Endodermal cell (in vitro differentiated cells): ENCODE results near the gene ARSA. TPM values are rescaled to one million over a fixed set of nuclear protein-coding genes. Genes with fewer than 3 reads are reported as not detected.
A peak's percentile ranks its signal among the peaks of the same experiment; 100 is the strongest.

Experiments used
- DNase-seq: peaks from one replicate; pipeline ENCODE4 v3.0.0-alpha.2; 2017
- H3K27ac ChIP-seq: 2 replicates; pipeline ENCODE4 v1.5.1; 2013; ENCODE audit warnings: mild to moderate bottlenecking, low read depth, low read length, moderate library complexity
- H3K27me3 ChIP-seq: 2 replicates; pipeline ENCODE4 v1.6.1; 2013; ENCODE audit warnings: mild to moderate bottlenecking, low read length, moderate library complexity; ENCODE audit not compliant: insufficient read depth, control insufficient read depth, poor library complexity, severe bottlenecking
- H3K36me3 ChIP-seq: 2 replicates; pipeline ENCODE4 v1.7.0; 2013; ENCODE audit warnings: mild to moderate bottlenecking, low read length, moderate library complexity; ENCODE audit not compliant: control insufficient read depth, insufficient read depth
- H3K4me1 ChIP-seq: one replicate; pipeline ENCODE4 v1.7.0; 2013; ENCODE audit warnings: low read length; ENCODE audit not compliant: control insufficient read depth, insufficient read depth
- H3K4me3 ChIP-seq: 2 replicates; pipeline ENCODE4 v1.5.1; 2013; ENCODE audit warnings: mild to moderate bottlenecking, low read length, moderate library complexity
- H3K9ac ChIP-seq: 2 replicates; pipeline ENCODE4 v1.6.1; 2013; ENCODE audit warnings: mild to moderate bottlenecking, low read length, moderate library complexity; ENCODE audit not compliant: poor library complexity, severe bottlenecking; ENCODE audit errors: extremely low read depth
- H3K9me3 ChIP-seq: 2 replicates; pipeline ENCODE4 v1.6.1; 2013; ENCODE audit warnings: mild to moderate bottlenecking, low read length, moderate library complexity; ENCODE audit not compliant: control insufficient read depth
- H3K27ac Mint-ChIP-seq: 2 replicates; pipeline ENCODE4 v1.8.0; 2020; ENCODE audit warnings: mixed read lengths
- H3K27me3 Mint-ChIP-seq: 2 replicates; pipeline ENCODE4 v1.8.0; 2021; ENCODE audit warnings: mild to moderate bottlenecking, mixed read lengths; ENCODE audit not compliant: insufficient read depth
- H3K36me3 Mint-ChIP-seq: 2 replicates; pipeline ENCODE4 v1.8.0; 2020; ENCODE audit warnings: low read depth, mixed read lengths
- H3K4me1 Mint-ChIP-seq: 2 replicates; pipeline ENCODE4 v1.8.0; 2020; ENCODE audit warnings: mixed read lengths
- H3K4me3 Mint-ChIP-seq: 2 replicates; pipeline ENCODE4 v1.8.0; 2020; ENCODE audit warnings: mild to moderate bottlenecking, moderate library complexity, mixed read lengths
- H3K9me3 Mint-ChIP-seq: 2 replicates; pipeline ENCODE4 v1.8.0; 2020; ENCODE audit warnings: mild to moderate bottlenecking, mixed read lengths
- WGBS, 2 experiments: methylation state at CpG; one replicate each; pipeline versions ENCODE4 v1.1.5 to v1.1.7; 2013; ENCODE audit warnings: missing lambda C conversion rate in 2 of 2, mixed read lengths in 1 of 2; ENCODE audit not compliant: insufficient coverage in 1 of 2, insufficient read length in 1 of 2; 5-methylcytosine and 5-hydroxymethylcytosine counted together
- total RNA-seq, 2 donors: library from RNA; stranded (reverse); fragmentation: NEBNext Ultra II Directional in 1 of 2; extraction: Animal tissue kit (Norgen Biotek cat#: 25700) in 1 of 2; gene quantifications; 2 replicates in 1 of 2; 3 replicates in 1 of 2; pipeline ENCODE4 v1.2.1, GENCODE V29; 2021
- TF ChIP-seq, protein P1 (sequence below): fragments of 200-600 bp; sonication (generic); conservative IDR thresholded peaks from 2 replicates; pipeline ENCODE4 v1.5.0; 2021; ENCODE audit warnings: antibody characterized with exemption, mild to moderate bottlenecking

The ARSA gene
- total RNA-seq, 2 donors from 2014 or later: 28.6 to 30.6 TPM

DNA sequence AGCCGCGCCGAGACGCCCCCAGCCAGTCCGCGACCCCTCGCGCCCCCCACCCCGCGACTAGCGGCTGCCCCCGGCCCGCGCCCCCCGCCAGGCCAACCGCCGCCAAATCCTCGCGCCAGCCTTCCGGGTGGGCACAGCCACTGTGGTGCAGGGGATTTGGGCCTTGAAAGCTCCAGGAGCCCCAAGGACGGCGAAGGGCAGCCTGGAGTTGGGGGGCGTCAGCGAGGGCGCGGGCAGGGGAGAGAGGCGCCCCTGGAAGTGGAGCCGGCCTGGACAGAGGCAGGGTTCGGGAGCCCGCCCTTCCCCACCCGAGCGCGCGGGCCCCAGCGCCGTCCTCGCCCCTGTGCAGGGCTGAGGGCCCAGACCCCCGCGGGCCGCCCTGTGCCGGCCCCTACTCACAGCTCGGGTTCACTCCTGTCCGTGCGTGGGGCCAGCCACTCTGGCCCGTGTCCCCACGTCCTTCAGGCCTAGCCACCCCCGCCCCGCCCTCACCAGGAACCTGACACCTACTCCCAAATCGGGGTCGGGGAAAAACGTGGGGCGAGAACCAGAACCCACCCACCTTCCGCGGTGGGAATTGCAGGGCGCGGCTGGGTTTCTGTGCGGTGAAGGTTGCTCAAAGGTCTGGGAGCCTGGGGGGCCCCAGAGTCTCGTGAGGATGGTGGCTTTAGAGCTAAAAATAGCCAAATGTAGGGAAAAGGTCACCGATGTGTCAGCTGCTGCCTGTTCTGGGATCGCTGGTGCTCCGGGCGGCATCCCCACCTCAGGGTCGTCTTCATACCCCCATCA, 49.8 kb downstream of the ARSA start, which contains the start of gene CPT1B:
TSS of gene CPT1B (minus strand) at position 441 of the 789 bp plus-strand sequence. CDS start 512 bp downstream, outside the sequence.
- H3K27me3 ChIP-seq: no peaks in the 10 kb centered on the region
- no peaks in the 10 kb centered on the region for H3K4me1 Mint-ChIP-seq
- no peak within 1 kb of the TSS for H3K4me3 Mint-ChIP-seq
- no peak within 1 kb of the TSS for H3K27ac Mint-ChIP-seq
- peaks cover 3% of the 10 kb centered on the region for H3K4me1 ChIP-seq
- no peak for DNase-seq
- no peak within 1 kb of the TSS for H3K4me3 ChIP-seq
- H3K36me3 ChIP-seq: peaks cover 47% of the 10 kb centered on the region
- no peaks in the 10 kb centered on the region for H3K9me3 Mint-ChIP-seq
- H3K9ac ChIP-seq: no peak within 1 kb of the TSS
- H3K27ac ChIP-seq: no peak within 1 kb of the TSS
- no peaks in the 10 kb centered on the region for H3K27me3 Mint-ChIP-seq
- 93 to 95% methylated on average over 22 to 63 of the region's 63 CpGs for WGBS, 2 experiments
- peaks cover 26% of the 10 kb centered on the region for H3K36me3 Mint-ChIP-seq
- TF ChIP-seq, protein P1, sequence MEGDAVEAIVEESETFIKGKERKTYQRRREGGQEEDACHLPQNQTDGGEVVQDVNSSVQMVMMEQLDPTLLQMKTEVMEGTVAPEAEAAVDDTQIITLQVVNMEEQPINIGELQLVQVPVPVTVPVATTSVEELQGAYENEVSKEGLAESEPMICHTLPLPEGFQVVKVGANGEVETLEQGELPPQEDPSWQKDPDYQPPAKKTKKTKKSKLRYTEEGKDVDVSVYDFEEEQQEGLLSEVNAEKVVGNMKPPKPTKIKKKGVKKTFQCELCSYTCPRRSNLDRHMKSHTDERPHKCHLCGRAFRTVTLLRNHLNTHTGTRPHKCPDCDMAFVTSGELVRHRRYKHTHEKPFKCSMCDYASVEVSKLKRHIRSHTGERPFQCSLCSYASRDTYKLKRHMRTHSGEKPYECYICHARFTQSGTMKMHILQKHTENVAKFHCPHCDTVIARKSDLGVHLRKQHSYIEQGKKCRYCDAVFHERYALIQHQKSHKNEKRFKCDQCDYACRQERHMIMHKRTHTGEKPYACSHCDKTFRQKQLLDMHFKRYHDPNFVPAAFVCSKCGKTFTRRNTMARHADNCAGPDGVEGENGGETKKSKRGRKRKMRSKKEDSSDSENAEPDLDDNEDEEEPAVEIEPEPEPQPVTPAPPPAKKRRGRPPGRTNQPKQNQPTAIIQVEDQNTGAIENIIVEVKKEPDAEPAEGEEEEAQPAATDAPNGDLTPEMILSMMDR: peak; percentile 11
- no peaks in the 10 kb centered on the region for H3K9me3 ChIP-seq

DNA sequence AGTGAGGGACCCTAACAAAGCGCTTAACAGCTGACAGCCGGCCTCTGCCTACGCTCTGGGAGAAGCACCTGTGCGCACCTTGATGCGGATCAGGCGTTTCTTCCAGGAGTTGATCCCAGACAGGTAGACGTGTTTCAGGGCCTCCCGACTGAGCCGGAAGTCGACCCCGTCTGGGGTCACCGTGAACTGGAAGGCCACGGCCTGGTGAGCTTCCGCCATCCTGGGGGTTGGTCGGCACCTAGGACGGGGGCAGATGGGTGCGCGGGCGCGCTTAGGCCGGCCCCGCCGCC, 50.3 kb downstream of the ARSA start:
- Mint-ChIP-seq H3K27me3 (no peaks in the 10 kb centered on the region), H3K4me3 (no peak overlapping the region), H3K27ac (no peak overlapping the region), H3K4me1 (no peaks in the 10 kb centered on the region), H3K36me3 (peaks cover 30% of the 10 kb centered on the region), H3K9me3 (no peaks in the 10 kb centered on the region)
- no peak for DNase-seq
- peaks cover 53% of the 10 kb centered on the region for H3K36me3 ChIP-seq
- no peak overlapping the region for H3K27ac ChIP-seq
- H3K4me1 ChIP-seq: peaks cover 3% of the 10 kb centered on the region
- no peaks in the 10 kb centered on the region for H3K27me3 ChIP-seq
- 93 to 95% methylated on average over 13 to 23 of the region's 23 CpGs for WGBS, 2 experiments
- H3K9me3 ChIP-seq: no peaks in the 10 kb centered on the region
- H3K4me3 ChIP-seq: no peak overlapping the region
- TF ChIP-seq, protein P1: no peak
- no peak overlapping the region for H3K9ac ChIP-seq

DNA sequence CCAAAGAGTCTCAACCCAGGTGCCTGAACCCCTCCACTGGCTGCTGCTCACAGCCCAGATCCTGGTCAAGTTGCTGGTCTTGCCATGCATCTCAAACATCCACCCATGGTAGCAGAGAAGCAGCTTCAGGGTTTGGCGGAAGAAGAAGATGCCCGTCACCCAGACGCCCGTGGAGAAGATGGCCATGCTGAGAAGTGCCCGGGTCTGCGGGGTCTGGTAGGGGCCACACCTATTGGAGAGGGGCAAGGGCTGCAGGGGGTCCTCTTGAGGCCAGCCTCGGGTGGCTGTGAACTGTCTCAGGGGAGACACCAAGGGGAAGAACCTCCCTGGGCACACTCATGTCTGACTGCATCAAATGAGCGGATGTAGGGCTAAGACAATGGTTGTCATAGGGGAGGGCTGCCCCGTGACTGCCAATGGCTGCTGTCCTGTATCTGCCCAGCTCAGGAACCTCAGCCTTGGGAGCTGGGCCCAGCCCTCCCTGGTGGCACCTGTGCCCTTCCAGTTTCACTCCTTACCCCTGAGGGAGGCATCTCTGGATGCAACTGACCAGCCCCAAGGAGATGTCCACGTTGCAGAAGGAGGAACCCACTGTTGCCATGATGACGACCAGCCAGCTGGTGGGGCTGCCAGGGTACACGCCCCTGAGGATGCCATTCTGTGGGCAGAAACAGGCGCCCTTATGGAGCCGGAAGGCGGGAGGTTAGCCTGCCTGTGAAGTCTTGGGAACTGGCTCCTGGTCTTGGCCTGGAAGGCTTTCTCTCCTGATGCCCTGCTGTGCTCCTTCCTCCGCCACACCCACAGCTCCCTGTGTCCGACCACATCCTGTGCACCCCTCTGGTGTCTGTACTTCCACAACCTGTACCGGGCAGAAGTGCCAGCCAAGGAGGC, 50.9 kb downstream of the ARSA start:
- H3K36me3 ChIP-seq: peaks cover 58% of the 10 kb centered on the region
- no peak for DNase-seq
- Mint-ChIP-seq H3K4me3 (no peak overlapping the region), H3K9me3 (no peaks in the 10 kb centered on the region), H3K27me3 (no peaks in the 10 kb centered on the region), H3K4me1 (no peaks in the 10 kb centered on the region), H3K36me3 (peaks cover 36% of the 10 kb centered on the region), H3K27ac (no peak overlapping the region)
- 94 to 97% methylated on average over 12 to 18 of the region's 18 CpGs for WGBS, 2 experiments
- H3K9me3 ChIP-seq: no peaks in the 10 kb centered on the region
- H3K27me3 ChIP-seq: no peaks in the 10 kb centered on the region
- H3K4me3 ChIP-seq: no peak overlapping the region
- peaks cover 3% of the 10 kb centered on the region for H3K4me1 ChIP-seq
- no peak overlapping the region for H3K9ac ChIP-seq
- H3K27ac ChIP-seq: no peak overlapping the region
- TF ChIP-seq, protein P1: no peak
